IPS-20b (cell line): ENCODE data around the gene RYR3.

Source experiments
- H3K27ac ChIP-seq: one replicate; pipeline ENCODE4 v1.5.1; 2013; ENCODE audit warnings: low read length
- H3K27me3 ChIP-seq: 2 replicates; pipeline ENCODE4 v1.6.1; 2013; ENCODE audit warnings: mild to moderate bottlenecking, low read length, inconsistent platforms; ENCODE audit not compliant: insufficient read depth
- H3K36me3 ChIP-seq: 2 replicates; pipeline ENCODE4 v1.6.1; 2013; ENCODE audit warnings: low read depth, mild to moderate bottlenecking, inconsistent platforms, low read length, moderate library complexity; ENCODE audit not compliant: insufficient read depth
- H3K4me1 ChIP-seq: 2 replicates; pipeline ENCODE4 v1.6.1; 2013; ENCODE audit warnings: mild to moderate bottlenecking, control low read depth, inconsistent platforms, low read length, moderate library complexity; ENCODE audit not compliant: insufficient read depth
- H3K4me3 ChIP-seq: 2 replicates; pipeline ENCODE4 v1.5.1; 2013; ENCODE audit warnings: mild to moderate bottlenecking, low read length, inconsistent platforms
- H3K9ac ChIP-seq: 2 replicates; pipeline ENCODE4 v1.6.1; 2013; ENCODE audit warnings: low read depth, mild to moderate bottlenecking, inconsistent platforms, low read length, moderate library complexity
- H3K9me3 ChIP-seq: 2 replicates; pipeline ENCODE4 v1.6.1; 2013; ENCODE audit warnings: mild to moderate bottlenecking, low read depth, low read length, inconsistent platforms; ENCODE audit not compliant: insufficient read depth

Gene RYR3

GRCh38 chr15:33326908-33327307 lies 16.1 kb downstream of the RYR3 start:
- Histone ChIP-seq H3K27ac (no peak overlapping the region), H3K4me1 (no peaks in the 10 kb centered on the region), H3K9ac (no peak overlapping the region), H3K4me3 (no peak overlapping the region), H3K9me3 (no peaks in the 10 kb centered on the region), H3K27me3 (no peaks in the 10 kb centered on the region), H3K36me3 (no peaks in the 10 kb centered on the region)

- Histone ChIP-seq H3K27me3 (no peaks in the 10 kb centered on the region), H3K9ac (no peak overlapping the region), H3K27ac (no peak overlapping the region), H3K9me3 (no peaks in the 10 kb centered on the region), H3K4me3 (no peak overlapping the region), H3K36me3 (no peaks in the 10 kb centered on the region), H3K4me1 (no peaks in the 10 kb centered on the region)
These were observed 17.3 kb downstream of the RYR3 start for GRCh38 chr15:33328106-33328505.

GRCh38 chr15:33329457-33329856 lies 18.7 kb downstream of the RYR3 start:
- Histone ChIP-seq H3K27ac (no peak overlapping the region), H3K4me3 (no peak overlapping the region)

GRCh38 chr15:33330931-33331330 lies 20.2 kb downstream of the RYR3 start:
- Histone ChIP-seq H3K27ac (no peak overlapping the region), H3K36me3 (no peaks in the 10 kb centered on the region), H3K4me3 (no peak overlapping the region), H3K4me1 (no peaks in the 10 kb centered on the region), H3K27me3 (no peaks in the 10 kb centered on the region), H3K9ac (no peak overlapping the region), H3K9me3 (no peaks in the 10 kb centered on the region)

More at GRCh38 chr15:33329457-33329856, 18.7 kb downstream of the RYR3 start:
- H3K4me1 ChIP-seq: no peaks in the 10 kb centered on the region
- H3K36me3 ChIP-seq: no peaks in the 10 kb centered on the region
- no peaks in the 10 kb centered on the region for H3K27me3 ChIP-seq
- H3K9ac ChIP-seq: no peak overlapping the region
- no peaks in the 10 kb centered on the region for H3K9me3 ChIP-seq

- Histone ChIP-seq H3K36me3 (no peaks in the 10 kb centered on the region), H3K4me3 (no peak overlapping the region), H3K27ac (no peak overlapping the region), H3K9me3 (no peaks in the 10 kb centered on the region), H3K9ac (no peak overlapping the region), H3K27me3 (no peaks in the 10 kb centered on the region), H3K4me1 (no peaks in the 10 kb centered on the region)
These were observed 31.2 kb downstream of the RYR3 start for GRCh38 chr15:33341953-33342352.

GRCh38 chr15:33343275-33343674 lies 32.5 kb downstream of the RYR3 start:
- no peaks in the 10 kb centered on the region for H3K4me1 ChIP-seq
- H3K9me3 ChIP-seq: no peaks in the 10 kb centered on the region
- H3K9ac ChIP-seq: no peak overlapping the region
- no peaks in the 10 kb centered on the region for H3K27me3 ChIP-seq
- H3K36me3 ChIP-seq: no peaks in the 10 kb centered on the region
- H3K27ac ChIP-seq: no peak overlapping the region
- no peak overlapping the region for H3K4me3 ChIP-seq

- H3K27ac ChIP-seq: no peak overlapping the region
- H3K36me3 ChIP-seq: no peaks in the 10 kb centered on the region
- no peak overlapping the region for H3K4me3 ChIP-seq
- H3K9me3 ChIP-seq: no peaks in the 10 kb centered on the region
- H3K4me1 ChIP-seq: no peaks in the 10 kb centered on the region
- H3K9ac ChIP-seq: no peak overlapping the region
- no peaks in the 10 kb centered on the region for H3K27me3 ChIP-seq
These were observed 33.3 kb downstream of the RYR3 start for GRCh38 chr15:33344111-33344510.

GRCh38 chr15:33344530-33344929 lies 33.8 kb downstream of the RYR3 start:
- H3K36me3 ChIP-seq: no peaks in the 10 kb centered on the region
- H3K27ac ChIP-seq: no peak overlapping the region
- no peak overlapping the region for H3K9ac ChIP-seq
- H3K27me3 ChIP-seq: no peaks in the 10 kb centered on the region
- H3K4me1 ChIP-seq: no peaks in the 10 kb centered on the region
- no peaks in the 10 kb centered on the region for H3K9me3 ChIP-seq
- H3K4me3 ChIP-seq: no peak overlapping the region

GRCh38 chr15:33354411-33354810 lies 43.6 kb downstream of the RYR3 start:
- H3K9ac ChIP-seq: no peak overlapping the region
- H3K27ac ChIP-seq: no peak overlapping the region
- H3K36me3 ChIP-seq: no peaks in the 10 kb centered on the region
- H3K9me3 ChIP-seq: no peaks in the 10 kb centered on the region
- H3K4me1 ChIP-seq: no peaks in the 10 kb centered on the region
- no peaks in the 10 kb centered on the region for H3K27me3 ChIP-seq
- H3K4me3 ChIP-seq: no peak overlapping the region

GRCh38 chr15:33357845-33358244 lies 47.1 kb downstream of the RYR3 start:
- no peak overlapping the region for H3K4me3 ChIP-seq
- no peak overlapping the region for H3K27ac ChIP-seq
- no peaks in the 10 kb centered on the region for H3K9me3 ChIP-seq
- no peaks in the 10 kb centered on the region for H3K36me3 ChIP-seq
- no peak overlapping the region for H3K9ac ChIP-seq
- no peaks in the 10 kb centered on the region for H3K27me3 ChIP-seq
- H3K4me1 ChIP-seq: no peaks in the 10 kb centered on the region

GRCh38 chr15:33358306-33358705 lies 47.5 kb downstream of the RYR3 start:
- no peak overlapping the region for H3K27ac ChIP-seq
- H3K4me3 ChIP-seq: no peak overlapping the region
- H3K9ac ChIP-seq: no peak overlapping the region
- H3K9me3 ChIP-seq: no peaks in the 10 kb centered on the region
- H3K27me3 ChIP-seq: no peaks in the 10 kb centered on the region
- H3K4me1 ChIP-seq: no peaks in the 10 kb centered on the region
- H3K36me3 ChIP-seq: no peaks in the 10 kb centered on the region

GRCh38 chr15:33360886-33361285 lies 50.1 kb downstream of the RYR3 start:
- no peaks in the 10 kb centered on the region for H3K27me3 ChIP-seq
- H3K9ac ChIP-seq: no peak overlapping the region
- H3K36me3 ChIP-seq: no peaks in the 10 kb centered on the region
- H3K4me3 ChIP-seq: no peak overlapping the region
- H3K27ac ChIP-seq: no peak overlapping the region
- no peaks in the 10 kb centered on the region for H3K9me3 ChIP-seq
- no peaks in the 10 kb centered on the region for H3K4me1 ChIP-seq
